ENCODE results near the gene MDM4. TPM values are rescaled to one million over a fixed set of nuclear protein-coding genes. Genes with fewer than 3 reads are reported as not detected.

MDM4 gene
- total RNA-seq, 4 donors from 2014 or later = 64.3 to 140 (median 109) TPM

- intact Hi-C loops (cut with DNase I; ENCODE audit: low total_unique reads) = no loop called here
- Histone ChIP-seq H3K4me3 (no peak overlapping the region), H3K27me3 (no peaks in the 10 kb centered on the region), H3K4me1 (peaks cover 52 to 74% (median 60%) of the 10 kb centered on the region in 4 donors), H3K27ac (peak overlapping the region; percentile 51 to 76 (median 70)), H3K36me3 (no peaks in the 10 kb centered on the region), H3K9me3 (no peaks in the 10 kb centered on the region)
- no peak for DNase-seq
- no peak for TF ChIP-seq POLR2AphosphoS5 (IDR thresholded peaks at IDR 0.05)
- TF ChIP-seq, protein P1, sequence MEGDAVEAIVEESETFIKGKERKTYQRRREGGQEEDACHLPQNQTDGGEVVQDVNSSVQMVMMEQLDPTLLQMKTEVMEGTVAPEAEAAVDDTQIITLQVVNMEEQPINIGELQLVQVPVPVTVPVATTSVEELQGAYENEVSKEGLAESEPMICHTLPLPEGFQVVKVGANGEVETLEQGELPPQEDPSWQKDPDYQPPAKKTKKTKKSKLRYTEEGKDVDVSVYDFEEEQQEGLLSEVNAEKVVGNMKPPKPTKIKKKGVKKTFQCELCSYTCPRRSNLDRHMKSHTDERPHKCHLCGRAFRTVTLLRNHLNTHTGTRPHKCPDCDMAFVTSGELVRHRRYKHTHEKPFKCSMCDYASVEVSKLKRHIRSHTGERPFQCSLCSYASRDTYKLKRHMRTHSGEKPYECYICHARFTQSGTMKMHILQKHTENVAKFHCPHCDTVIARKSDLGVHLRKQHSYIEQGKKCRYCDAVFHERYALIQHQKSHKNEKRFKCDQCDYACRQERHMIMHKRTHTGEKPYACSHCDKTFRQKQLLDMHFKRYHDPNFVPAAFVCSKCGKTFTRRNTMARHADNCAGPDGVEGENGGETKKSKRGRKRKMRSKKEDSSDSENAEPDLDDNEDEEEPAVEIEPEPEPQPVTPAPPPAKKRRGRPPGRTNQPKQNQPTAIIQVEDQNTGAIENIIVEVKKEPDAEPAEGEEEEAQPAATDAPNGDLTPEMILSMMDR (IDR thresholded peaks at IDR 0.05) = no peak
- TF ChIP-seq EP300 (IDR thresholded peaks at IDR 0.05; ENCODE audit: low read depth) = no peak
- no peak for TF ChIP-seq POLR2A (IDR thresholded peaks at IDR 0.05)
- in situ Hi-C loops (cut with MboI; ENCODE audit: low pct_ligation_motif_present in 1 of 4, low pct_unique_long_range_greater_than_20kb in 1 of 4, low sequenced_read_pairs in 3 of 4) = no loop called here
- 60 to 68% methylated on average over 5 to 7 of the region's 7 CpGs for WGBS, 2 donors (ENCODE audit: low coverage in 1 of 2)
Measured at GRCh38 chr1:204478172-204478899, 37.9 kb upstream of the MDM4 start.

DNA sequence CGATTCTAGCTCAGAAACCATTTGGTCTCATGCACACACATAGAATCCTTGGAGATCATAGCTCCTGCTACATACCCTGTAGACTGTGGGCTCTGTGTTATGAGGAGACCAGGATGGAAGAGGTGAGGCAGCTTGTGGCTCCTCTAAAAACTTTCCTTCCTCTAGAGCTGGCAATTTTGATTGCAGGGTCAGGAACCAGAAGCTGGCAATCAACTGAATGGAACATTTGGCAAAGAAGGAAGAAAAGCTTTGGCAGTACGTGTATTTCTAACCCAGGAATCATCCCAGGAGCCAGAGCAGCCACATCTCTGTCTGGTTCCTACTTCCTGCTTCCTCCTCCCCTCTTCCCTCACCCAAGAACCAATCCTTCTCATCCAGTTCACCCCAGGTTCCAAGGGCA lies 37.3 kb upstream of the MDM4 start:
- H3K27me3 ChIP-seq = no peaks in the 10 kb centered on the region
- WGBS, 2 donors (ENCODE audit: low coverage in 1 of 2) = 53% methylated on average over 2 of the region's 2 CpGs; no CpG with 5 or more reads in 1 of the 2 donors
- DNase-seq = no peak
- TF ChIP-seq EP300 (IDR thresholded peaks at IDR 0.05; ENCODE audit: low read depth) (no peak), POLR2AphosphoS5 (IDR thresholded peaks at IDR 0.05) (no peak), POLR2A (IDR thresholded peaks at IDR 0.05) (no peak)
- TF ChIP-seq, protein P1 (IDR thresholded peaks at IDR 0.05) = no peak
- no peaks in the 10 kb centered on the region for H3K9me3 ChIP-seq
- H3K27ac ChIP-seq = peak overlapping the region; percentile 51 to 76 (median 70)
- H3K36me3 ChIP-seq = no peaks in the 10 kb centered on the region
- in situ Hi-C loops (cut with MboI; ENCODE audit: low pct_ligation_motif_present in 1 of 4, low pct_unique_long_range_greater_than_20kb in 1 of 4, low sequenced_read_pairs in 3 of 4) (no loop called here), intact Hi-C loops (cut with DNase I; ENCODE audit: low total_unique reads) (no loop called here)
- H3K4me3 ChIP-seq = no peak overlapping the region
- H3K4me1 ChIP-seq = peaks cover 52 to 74% (median 61%) of the 10 kb centered on the region in 4 donors

GRCh38 chr1:204479387-204480136 lies 36.6 kb upstream of the MDM4 start:
- intact Hi-C loops (cut with DNase I; ENCODE audit: low total_unique reads) (no loop called here), in situ Hi-C loops (cut with MboI; ENCODE audit: low pct_ligation_motif_present in 1 of 4, low pct_unique_long_range_greater_than_20kb in 1 of 4, low sequenced_read_pairs in 3 of 4) (no loop called here)
- H3K36me3 ChIP-seq = no peaks in the 10 kb centered on the region
- 63% methylated on average over 11 of the region's 13 CpGs; no CpG with 5 or more reads in 1 of the 2 donors for WGBS, 2 donors (ENCODE audit: low coverage in 1 of 2)
- peak; percentile 74 for DNase-seq
- no peaks in the 10 kb centered on the region for H3K9me3 ChIP-seq
- H3K27me3 ChIP-seq = no peaks in the 10 kb centered on the region
- peaks cover 52 to 74% (median 62%) of the 10 kb centered on the region in 4 donors for H3K4me1 ChIP-seq
- no peak for TF ChIP-seq EP300 (IDR thresholded peaks at IDR 0.05; ENCODE audit: low read depth)
- peak in 2 of 3 donors; percentile 33 to 42 for TF ChIP-seq POLR2AphosphoS5 (IDR thresholded peaks at IDR 0.05)
- peak overlapping the region; percentile 51 to 76 (median 70) for H3K27ac ChIP-seq
- no peak overlapping the region for H3K4me3 ChIP-seq

- peak overlapping the region; percentile 51 to 76 (median 70) for H3K27ac ChIP-seq
- TF ChIP-seq, protein P1 (IDR thresholded peaks at IDR 0.05) = no peak
- TF ChIP-seq POLR2A (IDR thresholded peaks at IDR 0.05) (no peak), EP300 (IDR thresholded peaks at IDR 0.05; ENCODE audit: low read depth) (no peak), POLR2AphosphoS5 (IDR thresholded peaks at IDR 0.05) (no peak)
- H3K27me3 ChIP-seq = no peaks in the 10 kb centered on the region
- no peaks in the 10 kb centered on the region for H3K9me3 ChIP-seq
- in situ Hi-C loops (cut with MboI; ENCODE audit: low pct_ligation_motif_present in 1 of 4, low pct_unique_long_range_greater_than_20kb in 1 of 4, low sequenced_read_pairs in 3 of 4) (no loop called here), intact Hi-C loops (cut with DNase I; ENCODE audit: low total_unique reads) (no loop called here)
- H3K36me3 ChIP-seq = no peaks in the 10 kb centered on the region
- peaks cover 52 to 79% (median 62%) of the 10 kb centered on the region in 4 donors for H3K4me1 ChIP-seq
- DNase-seq = no peak
- no peak overlapping the region for H3K4me3 ChIP-seq
- WGBS, 2 donors (ENCODE audit: low coverage in 1 of 2) = 56% methylated on average over 6 of the region's 8 CpGs; no CpG with 5 or more reads in 1 of the 2 donors
Measured at GRCh38 chr1:204480515-204480914, 35.7 kb upstream of the MDM4 start.

Measured in transverse colon (tissue), 4 donors.